Stimulated activated CD4-positive, alpha-beta T cell treated with anti-CD3 and anti-CD28 coated beads, Interleukin-1b, Interleukin-23, amount 100 ng/mL, for 1 hour (primary cell): ENCODE results near the gene ZNFX1.
"Not testable (repeated sequence)": the region's sequence is repeated elsewhere in the genome, so short reads cannot be mapped to it uniquely, and the experiment has no call there.

Experiments
- DNase-seq, 2 donors: peaks; one replicate each; pipeline ENCODE4 v3.0.0-alpha.2; 2020; ENCODE audit warnings: low read depth in 2 of 2

The ZNFX1 gene

GRCh38 chr20:49278036-49278817 lies at the start of gene ZNFX1:
Gene ZNFX1, minus strand, starts transcription at chr20:49278057. Its CDS starts 2,218 bp downstream, at chr20:49275839.
- DNase-seq = peak; percentile 95 to 97

- no peak for DNase-seq
Observed at GRCh38 chr20:49326026-49326425, 48.2 kb upstream of the ZNFX1 start.

- DNase-seq = no peak
Observed at GRCh38 chr20:49324306-49324705, 46.4 kb upstream of the ZNFX1 start.

- DNase-seq = no peak
Observed at GRCh38 chr20:49323622-49324238, 45.9 kb upstream of the ZNFX1 start.

GRCh38 chr20:49320460-49320859 lies 42.6 kb upstream of the ZNFX1 start:
- no peak for DNase-seq

GRCh38 chr20:49319208-49319809 lies 41.5 kb upstream of the ZNFX1 start:
- DNase-seq = no peak

- DNase-seq = no peak
Observed at GRCh38 chr20:49318430-49319207, 40.8 kb upstream of the ZNFX1 start.

- DNase-seq = no peak
Observed at GRCh38 chr20:49318091-49318429, 40.2 kb upstream of the ZNFX1 start.

GRCh38 chr20:49316704-49317103 lies 38.8 kb upstream of the ZNFX1 start:
- no peak for DNase-seq

GRCh38 chr20:49315580-49315979 lies 37.7 kb upstream of the ZNFX1 start:
- DNase-seq = no peak

- DNase-seq = not testable (repeated sequence)
Observed at GRCh38 chr20:49314052-49314451, 36.2 kb upstream of the ZNFX1 start.

- DNase-seq = no peak
Observed at GRCh38 chr20:49313283-49313682, 35.4 kb upstream of the ZNFX1 start.

- DNase-seq = no peak
Observed at GRCh38 chr20:49312661-49313060, 34.8 kb upstream of the ZNFX1 start.

- no peak for DNase-seq
Observed at GRCh38 chr20:49310705-49311104, 32.8 kb upstream of the ZNFX1 start.

GRCh38 chr20:49308875-49309274 lies 31.0 kb upstream of the ZNFX1 start:
- DNase-seq = no peak

GRCh38 chr20:49306903-49307620 lies 29.2 kb upstream of the ZNFX1 start:
- no peak for DNase-seq

GRCh38 chr20:49303065-49303552 lies 25.3 kb upstream of the ZNFX1 start:
- no peak for DNase-seq

- DNase-seq = no peak
Observed at GRCh38 chr20:49297605-49298530, 20.0 kb upstream of the ZNFX1 start.

GRCh38 chr20:49294002-49294654 lies 16.3 kb upstream of the ZNFX1 start:
- DNase-seq = not testable (repeated sequence)

- DNase-seq = no peak
Observed at GRCh38 chr20:49293122-49293521, 15.3 kb upstream of the ZNFX1 start.
